Measurements from ENCODE around the gene SPIB.
A peak's percentile ranks its signal among the peaks of the same experiment; 100 is the strongest.

SPIB gene

DNA sequence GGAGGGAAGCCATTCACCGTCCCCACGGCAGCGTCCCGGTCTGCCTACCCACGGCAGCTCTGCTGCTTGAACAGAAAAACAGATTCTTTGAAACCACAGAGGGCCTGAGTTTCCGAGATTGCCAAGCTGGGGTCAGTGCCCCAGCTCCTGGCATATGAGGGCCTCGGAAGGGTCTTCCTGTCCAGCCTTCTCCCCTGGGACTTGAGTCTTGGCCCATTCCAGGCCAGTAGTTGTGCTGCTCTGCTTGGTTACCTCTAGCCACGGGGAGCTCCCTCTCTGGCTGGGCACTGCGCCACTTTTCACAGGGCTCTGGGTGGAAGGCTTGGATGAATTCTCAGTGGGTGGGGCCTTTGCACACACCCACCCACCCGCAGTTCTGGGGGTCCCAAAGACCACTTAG lies 8.6 kb upstream of the SPIB start:
- Histone ChIP-seq H3K4me3 (ENCODE audit: low read length) (no peak overlapping the region), H3K9me3 (ENCODE audit: control insufficient read depth, insufficient read depth, low read length) (no peaks in the 10 kb centered on the region), H3K27me3 (ENCODE audit: control insufficient read depth, insufficient read depth, low read length) (no peaks in the 10 kb centered on the region), H3K27ac (ENCODE audit: low read length) (no peak overlapping the region), H3K36me3 (ENCODE audit: control insufficient read depth, insufficient read depth, low read length) (peaks cover 35% of the 10 kb centered on the region), H3K4me1 (ENCODE audit: control insufficient read depth, insufficient read depth, low read length) (no peaks in the 10 kb centered on the region)
- no peak for DNase-seq (ENCODE audit: low read depth, low spot score)
- no CpG with 5 or more reads among the region's 10 CpGs for WGBS (ENCODE audit: insufficient coverage, insufficient read length)

DNA sequence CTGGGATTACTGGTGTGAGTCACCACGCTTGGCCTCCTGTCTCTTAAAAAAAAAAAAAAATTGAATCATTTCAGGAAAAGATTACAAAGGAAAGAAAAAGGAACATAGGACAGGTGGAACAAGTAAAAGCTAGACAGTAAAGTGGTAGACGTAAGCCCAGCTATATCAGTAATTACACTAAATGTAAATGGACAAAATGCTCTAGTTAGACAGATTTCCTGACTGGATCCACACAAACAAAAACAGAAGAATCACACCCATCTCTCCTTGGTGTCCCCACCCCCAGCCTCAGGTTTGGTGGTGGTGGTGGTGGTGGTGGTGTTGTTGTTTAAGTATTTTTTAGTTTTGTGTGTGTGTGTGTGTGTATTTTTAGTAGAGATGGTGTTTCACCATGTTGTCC lies 6.3 kb upstream of the SPIB start:
- peaks cover 20% of the 10 kb centered on the region for H3K36me3 ChIP-seq (ENCODE audit: control insufficient read depth, insufficient read depth, low read length)
- no peaks in the 10 kb centered on the region for H3K9me3 ChIP-seq (ENCODE audit: control insufficient read depth, insufficient read depth, low read length)
- H3K27ac ChIP-seq (ENCODE audit: low read length) = no peak overlapping the region
- no peaks in the 10 kb centered on the region for H3K27me3 ChIP-seq (ENCODE audit: control insufficient read depth, insufficient read depth, low read length)
- H3K4me3 ChIP-seq (ENCODE audit: low read length) = no peak overlapping the region
- no peak for DNase-seq (ENCODE audit: low read depth, low spot score)
- no CpG with 5 or more reads among the region's 2 CpGs for WGBS (ENCODE audit: insufficient coverage, insufficient read length)
- peaks cover 2% of the 10 kb centered on the region; the same call in 1 of the 2 replicates for H3K4me1 ChIP-seq (ENCODE audit: control insufficient read depth, insufficient read depth, low read length)

DNA sequence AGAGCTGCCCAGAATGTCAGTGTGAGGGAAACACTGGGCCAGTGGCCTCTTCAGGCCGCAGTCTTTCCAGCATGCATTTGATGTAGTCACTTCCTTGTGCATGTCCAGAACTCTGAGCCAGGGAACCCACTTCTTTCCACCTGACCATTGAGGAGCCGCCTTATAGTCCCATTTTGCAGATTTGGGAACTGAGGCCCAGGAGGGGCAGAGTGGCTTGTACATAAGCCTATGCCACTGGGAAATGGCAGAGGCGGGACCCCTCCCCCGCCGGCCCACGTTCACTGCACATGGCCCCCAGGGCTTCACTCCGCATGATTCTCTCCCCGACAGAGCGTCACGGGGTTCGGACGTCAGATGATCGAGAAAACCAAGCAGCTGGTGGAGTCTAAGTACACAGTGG lies 5.6 kb upstream of the SPIB start:
- no CpG with 5 or more reads among the region's 13 CpGs for WGBS (ENCODE audit: insufficient coverage, insufficient read length)
- Histone ChIP-seq H3K27me3 (ENCODE audit: control insufficient read depth, insufficient read depth, low read length) (no peaks in the 10 kb centered on the region), H3K9me3 (ENCODE audit: control insufficient read depth, insufficient read depth, low read length) (no peaks in the 10 kb centered on the region), H3K36me3 (ENCODE audit: control insufficient read depth, insufficient read depth, low read length) (peaks cover 20% of the 10 kb centered on the region), H3K27ac (ENCODE audit: low read length) (no peak overlapping the region), H3K4me3 (ENCODE audit: low read length) (no peak overlapping the region), H3K4me1 (ENCODE audit: control insufficient read depth, insufficient read depth, low read length) (peaks cover 3% of the 10 kb centered on the region; the same call in 1 of the 2 replicates)
- no peak for DNase-seq (ENCODE audit: low read depth, low spot score)

DNA sequence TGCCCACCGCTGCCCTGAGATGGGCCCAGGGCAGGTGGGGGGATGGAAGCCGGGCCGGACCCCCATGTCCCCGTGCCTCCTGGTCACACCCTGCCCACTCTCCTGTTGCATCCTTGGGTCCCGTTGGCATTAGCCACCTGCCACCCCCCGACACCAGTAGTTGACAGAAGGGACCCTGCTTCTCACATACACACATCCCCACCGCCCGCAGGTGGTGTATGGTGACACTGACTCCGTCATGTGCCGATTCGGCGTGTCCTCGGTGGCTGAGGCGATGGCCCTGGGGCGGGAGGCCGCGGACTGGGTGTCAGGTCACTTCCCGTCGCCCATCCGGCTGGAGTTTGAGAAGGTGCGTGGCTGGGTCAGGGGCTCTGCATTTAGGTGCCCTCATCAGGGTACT lies 5.2 kb upstream of the SPIB start:
- peaks cover 20% of the 10 kb centered on the region for H3K36me3 ChIP-seq (ENCODE audit: control insufficient read depth, insufficient read depth, low read length)
- no peak overlapping the region for H3K27ac ChIP-seq (ENCODE audit: low read length)
- no peaks in the 10 kb centered on the region for H3K9me3 ChIP-seq (ENCODE audit: control insufficient read depth, insufficient read depth, low read length)
- no peaks in the 10 kb centered on the region for H3K27me3 ChIP-seq (ENCODE audit: control insufficient read depth, insufficient read depth, low read length)
- H3K4me1 ChIP-seq (ENCODE audit: control insufficient read depth, insufficient read depth, low read length) = peaks cover 3% of the 10 kb centered on the region; the same call in 1 of the 2 replicates
- no peak overlapping the region for H3K4me3 ChIP-seq (ENCODE audit: low read length)
- no peak for DNase-seq (ENCODE audit: low read depth, low spot score)
- no CpG with 5 or more reads among the region's 21 CpGs for WGBS (ENCODE audit: insufficient coverage, insufficient read length)

DNA sequence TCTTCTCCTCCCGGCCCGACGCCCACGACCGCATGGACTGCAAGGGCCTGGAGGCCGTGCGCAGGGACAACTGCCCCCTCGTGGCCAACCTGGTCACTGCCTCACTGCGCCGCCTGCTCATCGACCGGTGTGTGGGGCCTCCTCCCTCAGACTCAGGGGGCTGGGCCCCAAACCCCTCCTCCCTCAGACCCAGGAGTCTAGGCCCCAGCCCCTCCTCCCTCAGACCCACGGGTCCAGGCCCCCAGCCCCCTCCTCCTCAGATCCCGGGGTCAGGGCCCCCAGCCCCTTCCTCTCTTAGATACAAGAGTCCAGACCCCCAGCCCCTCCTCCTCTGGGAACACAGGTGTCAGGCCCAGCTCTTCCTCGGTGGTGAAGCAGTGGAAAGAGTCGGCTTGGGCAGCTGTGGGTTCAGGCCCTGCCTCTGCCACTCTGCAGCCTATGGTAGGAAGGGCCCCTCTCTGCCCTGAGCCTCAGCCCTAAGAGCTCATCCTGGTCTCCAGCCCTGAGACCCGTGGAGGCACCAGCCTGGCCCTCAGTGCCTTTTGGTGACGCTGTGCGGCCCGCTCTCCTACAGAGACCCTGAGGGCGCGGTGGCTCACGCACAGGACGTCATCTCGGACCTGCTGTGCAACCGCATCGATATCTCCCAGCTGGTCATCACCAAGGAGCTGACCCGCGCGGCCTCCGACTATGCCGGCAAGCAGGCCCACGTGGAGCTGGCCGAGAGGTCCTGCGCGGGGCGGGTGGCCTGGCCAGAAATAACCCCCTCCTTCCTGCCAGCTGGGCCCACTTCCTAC lies 3.7 kb upstream of the SPIB start:
- WGBS (ENCODE audit: insufficient coverage, insufficient read length) = no CpG with 5 or more reads among the region's 37 CpGs
- peak; percentile 67 for DNase-seq (ENCODE audit: low read depth, low spot score)
- Histone ChIP-seq H3K4me1 (ENCODE audit: control insufficient read depth, insufficient read depth, low read length) (peaks cover 6% of the 10 kb centered on the region; the same call in 1 of the 2 replicates), H3K9me3 (ENCODE audit: control insufficient read depth, insufficient read depth, low read length) (no peaks in the 10 kb centered on the region), H3K36me3 (ENCODE audit: control insufficient read depth, insufficient read depth, low read length) (peaks cover 5% of the 10 kb centered on the region), H3K27ac (ENCODE audit: low read length) (no peak overlapping the region), H3K27me3 (ENCODE audit: control insufficient read depth, insufficient read depth, low read length) (no peaks in the 10 kb centered on the region), H3K4me3 (ENCODE audit: low read length) (no peak overlapping the region)

DNA sequence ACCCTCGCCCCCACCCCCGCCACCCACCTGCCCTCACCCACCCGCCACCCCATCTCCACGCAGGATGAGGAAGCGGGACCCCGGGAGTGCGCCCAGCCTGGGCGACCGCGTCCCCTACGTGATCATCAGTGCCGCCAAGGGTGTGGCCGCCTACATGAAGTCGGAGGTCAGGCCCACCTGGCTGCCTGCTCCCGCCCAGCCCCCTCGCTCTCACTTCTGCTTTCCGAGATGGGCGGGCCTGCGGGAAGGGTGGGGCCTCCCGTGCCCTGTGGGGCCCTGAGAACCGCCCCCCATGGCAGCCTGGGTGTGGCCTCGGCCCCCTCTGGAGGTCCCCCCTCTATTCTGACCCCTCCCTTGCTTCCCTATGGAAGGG lies 3.1 kb upstream of the SPIB start:
- no CpG with 5 or more reads among the region's 22 CpGs for WGBS (ENCODE audit: insufficient coverage, insufficient read length)

DNA sequence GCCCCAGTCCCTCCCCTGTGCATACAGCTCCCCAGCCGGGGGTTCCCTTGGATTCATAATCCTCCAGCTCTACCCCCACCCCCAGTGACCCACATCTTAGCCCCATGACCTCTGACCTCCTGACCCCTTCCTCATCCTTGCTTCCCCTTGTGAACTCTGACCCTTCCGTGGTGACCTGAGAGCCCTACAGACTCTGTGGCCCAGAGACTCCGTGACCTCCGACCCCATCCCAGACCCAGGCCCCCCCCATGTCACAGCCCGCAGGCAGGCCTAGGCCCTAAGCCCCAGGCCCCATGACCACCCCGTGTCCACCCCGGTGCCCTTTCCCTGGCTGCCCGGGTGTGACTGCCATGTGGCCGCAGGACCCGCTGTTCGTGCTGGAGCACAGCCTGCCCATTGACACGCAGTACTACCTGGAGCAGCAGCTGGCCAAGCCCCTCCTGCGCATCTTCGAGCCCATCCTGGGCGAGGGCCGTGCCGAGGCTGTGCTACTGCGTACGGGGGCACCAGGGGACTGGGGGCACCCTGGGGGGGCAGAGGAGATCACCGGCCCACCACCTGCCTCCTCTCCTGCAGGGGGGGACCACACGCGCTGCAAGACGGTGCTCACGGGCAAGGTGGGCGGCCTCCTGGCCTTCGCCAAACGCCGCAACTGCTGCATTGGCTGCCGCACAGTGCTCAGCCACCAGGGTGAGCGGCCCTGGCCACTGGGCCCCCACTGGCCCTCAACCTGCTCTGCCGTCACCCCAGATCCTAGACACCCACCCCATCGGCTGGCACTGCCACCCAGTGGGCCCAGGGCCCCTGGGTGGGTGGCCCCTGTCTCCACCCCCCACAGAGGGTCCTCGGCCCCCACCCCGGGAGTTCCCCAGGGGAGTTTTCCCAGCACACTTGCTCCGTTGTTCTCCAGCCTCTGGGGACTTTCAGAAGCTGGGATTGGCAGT lies 2.4 kb upstream of the SPIB start:
- no CpG with 5 or more reads among the region's 35 CpGs for WGBS (ENCODE audit: insufficient coverage, insufficient read length)
- Histone ChIP-seq H3K27ac (ENCODE audit: low read length) (no peak overlapping the region), H3K36me3 (ENCODE audit: control insufficient read depth, insufficient read depth, low read length) (peaks cover 3% of the 10 kb centered on the region; the same call in 1 of the 2 replicates)

More for the DNA sequence above, 3.1 kb upstream of the SPIB start:
- Histone ChIP-seq H3K36me3 (ENCODE audit: control insufficient read depth, insufficient read depth, low read length) (peaks cover 3% of the 10 kb centered on the region; the same call in 1 of the 2 replicates), H3K27me3 (ENCODE audit: control insufficient read depth, insufficient read depth, low read length) (no peaks in the 10 kb centered on the region), H3K4me3 (ENCODE audit: low read length) (no peak overlapping the region), H3K4me1 (ENCODE audit: control insufficient read depth, insufficient read depth, low read length) (peaks cover 6% of the 10 kb centered on the region; the same call in 1 of the 2 replicates), H3K27ac (ENCODE audit: low read length) (no peak overlapping the region), H3K9me3 (ENCODE audit: control insufficient read depth, insufficient read depth, low read length) (no peaks in the 10 kb centered on the region)
- no peak for DNase-seq (ENCODE audit: low read depth, low spot score)

DNA sequence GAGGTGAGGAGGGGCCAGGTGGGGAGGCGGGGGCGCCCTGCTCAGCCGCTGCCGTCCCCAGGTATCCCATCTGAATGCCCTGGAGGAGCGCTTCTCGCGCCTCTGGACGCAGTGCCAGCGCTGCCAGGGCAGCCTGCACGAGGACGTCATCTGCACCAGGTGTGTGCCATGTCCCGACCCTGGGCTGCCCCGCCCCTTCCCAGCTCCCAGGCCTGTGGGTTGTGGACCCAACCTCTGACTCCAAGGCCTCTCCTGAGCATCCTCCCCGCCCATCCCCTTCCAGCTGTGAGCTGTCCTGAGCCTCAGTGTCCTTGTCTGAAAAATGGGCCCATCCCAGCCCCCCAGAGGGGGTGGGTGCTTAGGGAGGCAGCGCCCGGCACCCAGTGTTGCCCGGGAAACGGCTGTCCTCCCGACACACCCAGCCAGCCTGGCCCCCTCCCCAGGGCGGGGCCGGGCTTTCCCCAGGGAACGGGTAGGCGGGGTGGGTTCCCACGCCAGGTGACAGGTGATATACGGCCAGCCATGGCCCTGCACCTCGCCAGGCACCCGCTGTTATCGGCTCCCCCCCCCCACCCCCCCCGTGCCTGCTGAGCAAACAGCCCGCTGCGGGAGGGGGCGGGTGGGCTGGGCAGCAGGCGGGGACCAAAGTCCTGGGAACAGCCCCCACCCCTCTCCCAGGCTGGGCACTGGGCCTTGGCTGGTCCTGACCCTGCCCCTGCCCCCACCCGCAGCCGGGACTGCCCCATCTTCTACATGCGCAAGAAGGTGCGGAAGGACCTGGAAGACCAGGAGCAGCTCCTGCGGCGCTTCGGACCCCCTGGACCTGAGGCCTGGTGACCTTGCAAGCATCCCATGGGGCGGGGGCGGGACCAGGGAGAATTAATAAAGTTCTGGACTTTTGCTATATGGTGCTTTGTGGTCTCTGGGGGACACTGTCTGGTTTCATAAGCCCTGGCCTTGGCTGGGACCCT lies 1.3 kb upstream of the SPIB start:
- WGBS (ENCODE audit: insufficient coverage, insufficient read length) = no CpG with 5 or more reads among the region's 42 CpGs
- Histone ChIP-seq H3K27me3 (ENCODE audit: control insufficient read depth, insufficient read depth, low read length) (no peaks in the 10 kb centered on the region), H3K27ac (ENCODE audit: low read length) (no peak overlapping the region), H3K36me3 (ENCODE audit: control insufficient read depth, insufficient read depth, low read length) (peaks cover 3% of the 10 kb centered on the region; the same call in 1 of the 2 replicates), H3K9me3 (ENCODE audit: control insufficient read depth, insufficient read depth, low read length) (no peaks in the 10 kb centered on the region), H3K4me1 (ENCODE audit: control insufficient read depth, insufficient read depth, low read length) (peaks cover 6% of the 10 kb centered on the region; the same call in 1 of the 2 replicates), H3K4me3 (ENCODE audit: low read length) (no peak overlapping the region)
- DNase-seq (ENCODE audit: low read depth, low spot score) = no peak

More for the DNA sequence above, 2.4 kb upstream of the SPIB start:
- no peak for DNase-seq (ENCODE audit: low read depth, low spot score)
- peaks cover 6% of the 10 kb centered on the region; the same call in 1 of the 2 replicates for H3K4me1 ChIP-seq (ENCODE audit: control insufficient read depth, insufficient read depth, low read length)
- H3K4me3 ChIP-seq (ENCODE audit: low read length) = no peak overlapping the region
- no peaks in the 10 kb centered on the region for H3K9me3 ChIP-seq (ENCODE audit: control insufficient read depth, insufficient read depth, low read length)
- H3K27me3 ChIP-seq (ENCODE audit: control insufficient read depth, insufficient read depth, low read length) = no peaks in the 10 kb centered on the region

DNA sequence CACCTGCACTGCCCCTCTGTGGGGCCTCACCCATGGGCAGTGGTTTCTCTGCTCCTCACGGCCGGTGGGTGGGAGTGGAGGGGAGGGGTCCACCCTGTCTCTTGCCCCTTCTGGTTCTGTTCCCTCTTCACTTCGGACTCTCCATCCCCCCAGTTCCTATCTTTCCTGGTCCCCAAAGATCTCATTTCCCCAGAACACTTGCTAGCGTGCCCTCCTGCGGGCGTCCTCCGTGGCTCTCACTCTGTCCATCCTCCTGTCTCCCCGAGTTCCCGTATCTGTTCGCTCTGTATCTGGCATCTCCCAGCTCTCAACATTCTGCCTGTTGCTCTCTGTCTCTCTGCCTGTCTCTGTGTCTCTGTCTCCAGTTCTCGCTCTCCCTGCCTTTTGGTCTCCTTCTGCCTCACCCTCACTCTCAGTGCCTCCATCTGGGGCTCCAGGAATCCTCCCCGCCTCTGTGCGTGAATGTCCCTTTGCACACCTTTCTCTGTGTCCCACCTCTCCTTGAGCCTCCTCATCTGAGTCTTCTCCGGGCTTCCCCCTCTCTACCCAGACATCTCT lies 363 bp downstream of the SPIB start:
- H3K4me3 ChIP-seq (ENCODE audit: low read length) = peak overlapping the region; percentile 26; the same call in 1 of the 2 replicates
- no peak for DNase-seq (ENCODE audit: low read depth, low spot score)
- H3K36me3 ChIP-seq (ENCODE audit: control insufficient read depth, insufficient read depth, low read length) = no peaks in the 10 kb centered on the region; the same call in 1 of the 2 replicates
- no peak overlapping the region for H3K27ac ChIP-seq (ENCODE audit: low read length)
- no peaks in the 10 kb centered on the region for H3K27me3 ChIP-seq (ENCODE audit: control insufficient read depth, insufficient read depth, low read length)
- no peaks in the 10 kb centered on the region for H3K9me3 ChIP-seq (ENCODE audit: control insufficient read depth, insufficient read depth, low read length)
- no CpG with 5 or more reads among the region's 14 CpGs for WGBS (ENCODE audit: insufficient coverage, insufficient read length)
- H3K4me1 ChIP-seq (ENCODE audit: control insufficient read depth, insufficient read depth, low read length) = peaks cover 6% of the 10 kb centered on the region; the same call in 1 of the 2 replicates
